ENCODE results near the gene PAK5.

DNA sequence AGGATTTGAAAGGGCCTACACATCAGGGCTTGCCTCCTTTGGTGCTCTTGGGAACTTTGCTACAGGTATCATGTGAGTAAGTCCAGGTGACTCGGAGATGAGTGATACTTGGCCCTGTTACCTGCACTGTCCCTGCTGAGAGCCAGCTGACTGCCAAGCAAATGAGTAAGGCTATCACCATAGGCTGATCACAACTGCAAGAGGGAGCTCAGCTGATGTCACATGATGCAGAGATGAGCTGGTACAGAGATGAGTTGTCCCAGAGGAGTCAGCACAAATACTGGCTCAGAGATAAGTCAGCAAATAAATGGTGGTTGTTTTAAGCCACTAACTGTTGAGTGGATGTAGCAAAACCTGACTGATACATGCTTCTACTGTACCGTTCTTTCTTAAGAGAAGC, 283.1 kb downstream of the PAK5 start:
- TF ChIP-seq NFRKB (IDR thresholded peaks at IDR 0.05; ENCODE audit: low read depth): no peak
- TF ChIP-seq XRCC5 (IDR thresholded peaks at IDR 0.05; ENCODE audit: low read depth, low read length): no peak
- TF ChIP-seq CAMTA2 (CRISPR knock-in tag; conservative IDR thresholded peaks at IDR 0.05): no peak
- TF ChIP-seq RAD21 (CRISPR knock-in tag; conservative IDR thresholded peaks at IDR 0.05 in 1 of 2, IDR thresholded peaks at IDR 0.05 in 1 of 2): no peak
- TF ChIP-seq, protein P1, sequence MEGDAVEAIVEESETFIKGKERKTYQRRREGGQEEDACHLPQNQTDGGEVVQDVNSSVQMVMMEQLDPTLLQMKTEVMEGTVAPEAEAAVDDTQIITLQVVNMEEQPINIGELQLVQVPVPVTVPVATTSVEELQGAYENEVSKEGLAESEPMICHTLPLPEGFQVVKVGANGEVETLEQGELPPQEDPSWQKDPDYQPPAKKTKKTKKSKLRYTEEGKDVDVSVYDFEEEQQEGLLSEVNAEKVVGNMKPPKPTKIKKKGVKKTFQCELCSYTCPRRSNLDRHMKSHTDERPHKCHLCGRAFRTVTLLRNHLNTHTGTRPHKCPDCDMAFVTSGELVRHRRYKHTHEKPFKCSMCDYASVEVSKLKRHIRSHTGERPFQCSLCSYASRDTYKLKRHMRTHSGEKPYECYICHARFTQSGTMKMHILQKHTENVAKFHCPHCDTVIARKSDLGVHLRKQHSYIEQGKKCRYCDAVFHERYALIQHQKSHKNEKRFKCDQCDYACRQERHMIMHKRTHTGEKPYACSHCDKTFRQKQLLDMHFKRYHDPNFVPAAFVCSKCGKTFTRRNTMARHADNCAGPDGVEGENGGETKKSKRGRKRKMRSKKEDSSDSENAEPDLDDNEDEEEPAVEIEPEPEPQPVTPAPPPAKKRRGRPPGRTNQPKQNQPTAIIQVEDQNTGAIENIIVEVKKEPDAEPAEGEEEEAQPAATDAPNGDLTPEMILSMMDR (IDR thresholded peaks at IDR 0.05 in 2 of 3, conservative IDR thresholded peaks at IDR 0.05 in 1 of 3; ENCODE audit: insufficient read depth in 2 of 3, low read depth in 1 of 3, low read length in 3 of 3): no peak
- no peak for TF ChIP-seq ZNF224 (CRISPR knock-in tag; IDR thresholded peaks at IDR 0.05)
- no peak for TF ChIP-seq YBX1 (IDR thresholded peaks at IDR 0.05)
- TF ChIP-seq ZNF174 (CRISPR knock-in tag; IDR thresholded peaks at IDR 0.05): no peak
- no peak for TF ChIP-seq FOXP1 (CRISPR knock-in tag; IDR thresholded peaks at IDR 0.05)
